ENCODE data around the gene RIOX2. TPM values are rescaled to one million over a fixed set of nuclear protein-coding genes. Genes with fewer than 3 reads are reported as not detected.
"Not testable (repeated sequence)": the region's sequence is repeated elsewhere in the genome, so short reads cannot be mapped to it uniquely, and the experiment has no call there.

RIOX2 gene
- total RNA-seq, 1 donor from 2014 or later, result 13.4 TPM

GRCh38 chr3:97910931-97911351 is 61.3 kb downstream of the RIOX2 start:
- Mint-ChIP-seq H3K4me1 (ENCODE audit: unreplicated experiment) (peaks cover 6% of the 10 kb centered on the region), H3K9me3 (ENCODE audit: unreplicated experiment) (no peaks in the 10 kb centered on the region), H3K36me3 (ENCODE audit: low read depth, unreplicated experiment) (peaks cover 6% of the 10 kb centered on the region), H3K27me3 (ENCODE audit: unreplicated experiment) (peaks cover 3% of the 10 kb centered on the region), H3K27ac (ENCODE audit: unreplicated experiment) (no peak overlapping the region), H3K4me3 (ENCODE audit: unreplicated experiment) (no peak overlapping the region)
- no peak for DNase-seq (ENCODE audit: low spot score)
- TF ChIP-seq CTCF (IDR thresholded peaks at IDR 0.05; ENCODE audit: unreplicated experiment), result no peak

GRCh38 chr3:97910236-97910831 is 61.9 kb downstream of the RIOX2 start:
- not testable (repeated sequence) for H3K27ac Mint-ChIP-seq (ENCODE audit: unreplicated experiment); H3K4me3 Mint-ChIP-seq (ENCODE audit: unreplicated experiment)

GRCh38 chr3:97909830-97910229 is 62.4 kb downstream of the RIOX2 start:
- H3K9me3 Mint-ChIP-seq (ENCODE audit: unreplicated experiment); H3K4me3 Mint-ChIP-seq (ENCODE audit: unreplicated experiment); H3K27ac Mint-ChIP-seq (ENCODE audit: unreplicated experiment); DNase-seq (ENCODE audit: low spot score); H3K36me3 Mint-ChIP-seq (ENCODE audit: low read depth, unreplicated experiment); H3K27me3 Mint-ChIP-seq (ENCODE audit: unreplicated experiment); H3K4me1 Mint-ChIP-seq (ENCODE audit: unreplicated experiment): not testable (repeated sequence)

More at GRCh38 chr3:97910236-97910831, 61.9 kb downstream of the RIOX2 start:
- not testable (repeated sequence) for H3K36me3 Mint-ChIP-seq (ENCODE audit: low read depth, unreplicated experiment); DNase-seq (ENCODE audit: low spot score); H3K9me3 Mint-ChIP-seq (ENCODE audit: unreplicated experiment); H3K27me3 Mint-ChIP-seq (ENCODE audit: unreplicated experiment); H3K4me1 Mint-ChIP-seq (ENCODE audit: unreplicated experiment)

GRCh38 chr3:97901313-97902248 is 70.7 kb downstream of the RIOX2 start:
- Mint-ChIP-seq H3K36me3 (ENCODE audit: low read depth, unreplicated experiment) (no peaks in the 10 kb centered on the region), H3K4me3 (ENCODE audit: unreplicated experiment) (no peak overlapping the region), H3K9me3 (ENCODE audit: unreplicated experiment) (no peaks in the 10 kb centered on the region), H3K27ac (ENCODE audit: unreplicated experiment) (peak overlapping the region; percentile 89), H3K4me1 (ENCODE audit: unreplicated experiment) (peaks cover 19% of the 10 kb centered on the region), H3K27me3 (ENCODE audit: unreplicated experiment) (peaks cover 1% of the 10 kb centered on the region)
- no peak for DNase-seq (ENCODE audit: low spot score)
- no peak for TF ChIP-seq CTCF (IDR thresholded peaks at IDR 0.05; ENCODE audit: unreplicated experiment)

GRCh38 chr3:97899331-97899730 is 72.9 kb downstream of the RIOX2 start:
- no peak for TF ChIP-seq CTCF (IDR thresholded peaks at IDR 0.05; ENCODE audit: unreplicated experiment)
- H3K27ac Mint-ChIP-seq (ENCODE audit: unreplicated experiment), result no peak overlapping the region

GRCh38 chr3:97896547-97896946 is 75.7 kb downstream of the RIOX2 start:
- no peak overlapping the region for H3K4me3 Mint-ChIP-seq (ENCODE audit: unreplicated experiment)
- H3K27ac Mint-ChIP-seq (ENCODE audit: unreplicated experiment), result no peak overlapping the region
- H3K36me3 Mint-ChIP-seq (ENCODE audit: low read depth, unreplicated experiment), result no peaks in the 10 kb centered on the region
- DNase-seq (ENCODE audit: low spot score), result no peak
- H3K9me3 Mint-ChIP-seq (ENCODE audit: unreplicated experiment), result no peaks in the 10 kb centered on the region
- H3K4me1 Mint-ChIP-seq (ENCODE audit: unreplicated experiment), result peaks cover 9% of the 10 kb centered on the region
- TF ChIP-seq CTCF (IDR thresholded peaks at IDR 0.05; ENCODE audit: unreplicated experiment), result no peak
- H3K27me3 Mint-ChIP-seq (ENCODE audit: unreplicated experiment), result no peaks in the 10 kb centered on the region

More at GRCh38 chr3:97899331-97899730, 72.9 kb downstream of the RIOX2 start:
- no peaks in the 10 kb centered on the region for H3K27me3 Mint-ChIP-seq (ENCODE audit: unreplicated experiment)
- H3K9me3 Mint-ChIP-seq (ENCODE audit: unreplicated experiment), result no peaks in the 10 kb centered on the region
- DNase-seq (ENCODE audit: low spot score), result no peak
- H3K4me1 Mint-ChIP-seq (ENCODE audit: unreplicated experiment), result peaks cover 19% of the 10 kb centered on the region
- no peak overlapping the region for H3K4me3 Mint-ChIP-seq (ENCODE audit: unreplicated experiment)
- no peaks in the 10 kb centered on the region for H3K36me3 Mint-ChIP-seq (ENCODE audit: low read depth, unreplicated experiment)
